Activated T-cell treated with anti-CD3 and anti-CD28 coated beads for 1 hour (primary cell): ENCODE results near the gene DOCK4.

Experiments used
- DNase-seq: peaks from one replicate; pipeline ENCODE4 v3.0.0-alpha.2; 2020; ENCODE audit warnings: low read depth

The DOCK4 gene

GRCh38 chr7:112053737-112054069, 152.5 kb downstream of the DOCK4 start:
- DNase-seq, result no peak

GRCh38 chr7:112052993-112053736, 153.0 kb downstream of the DOCK4 start:
- DNase-seq, result no peak

DNA sequence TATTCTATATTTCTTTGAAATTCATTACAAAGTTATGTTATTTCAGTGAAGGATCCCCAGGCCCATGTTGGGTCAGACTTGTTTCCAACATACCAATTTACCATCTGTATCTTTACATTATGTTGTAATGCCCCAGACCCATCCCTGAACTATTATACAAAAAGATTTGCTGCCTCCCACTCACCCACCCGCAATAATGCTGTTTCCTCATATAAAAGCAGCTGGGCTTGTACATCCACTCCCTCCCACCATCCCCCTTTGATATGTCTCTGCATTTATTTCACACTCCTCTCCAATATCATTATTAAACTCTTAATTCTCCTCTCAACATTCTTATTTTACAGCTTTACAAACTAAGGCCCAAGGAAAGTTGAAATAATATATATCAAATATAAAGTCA, 153.7 kb downstream of the DOCK4 start:
- DNase-seq, result no peak

DNA sequence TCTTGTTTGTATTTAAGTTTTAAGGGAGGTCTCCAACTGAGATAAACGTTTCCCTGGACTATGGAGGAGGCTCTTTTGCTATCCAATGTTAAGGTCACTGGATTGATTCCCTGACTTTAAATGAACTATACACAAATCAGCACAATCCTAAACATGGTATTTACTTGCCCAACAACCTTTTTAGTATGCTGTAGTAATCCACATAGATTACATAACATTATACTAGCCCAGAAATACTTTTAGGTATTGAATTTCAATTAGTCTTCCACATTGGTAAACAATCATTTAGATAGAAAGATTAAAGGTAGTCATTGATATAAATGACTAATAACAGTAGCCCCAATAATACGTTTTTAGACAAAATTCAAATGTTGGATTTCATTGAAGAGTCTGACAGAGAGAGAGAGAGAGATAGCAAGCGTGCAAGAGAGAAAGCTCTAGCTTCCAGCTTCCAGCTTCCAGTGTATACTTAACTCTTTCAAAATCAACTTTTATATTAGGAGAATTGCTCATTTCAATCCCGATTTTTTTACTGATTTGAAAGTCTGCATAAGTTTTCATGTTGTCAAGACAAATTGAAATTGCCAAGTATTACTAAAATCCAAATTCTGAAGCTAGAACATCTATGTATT, 155.8 kb downstream of the DOCK4 start:
- no peak for DNase-seq

DNA sequence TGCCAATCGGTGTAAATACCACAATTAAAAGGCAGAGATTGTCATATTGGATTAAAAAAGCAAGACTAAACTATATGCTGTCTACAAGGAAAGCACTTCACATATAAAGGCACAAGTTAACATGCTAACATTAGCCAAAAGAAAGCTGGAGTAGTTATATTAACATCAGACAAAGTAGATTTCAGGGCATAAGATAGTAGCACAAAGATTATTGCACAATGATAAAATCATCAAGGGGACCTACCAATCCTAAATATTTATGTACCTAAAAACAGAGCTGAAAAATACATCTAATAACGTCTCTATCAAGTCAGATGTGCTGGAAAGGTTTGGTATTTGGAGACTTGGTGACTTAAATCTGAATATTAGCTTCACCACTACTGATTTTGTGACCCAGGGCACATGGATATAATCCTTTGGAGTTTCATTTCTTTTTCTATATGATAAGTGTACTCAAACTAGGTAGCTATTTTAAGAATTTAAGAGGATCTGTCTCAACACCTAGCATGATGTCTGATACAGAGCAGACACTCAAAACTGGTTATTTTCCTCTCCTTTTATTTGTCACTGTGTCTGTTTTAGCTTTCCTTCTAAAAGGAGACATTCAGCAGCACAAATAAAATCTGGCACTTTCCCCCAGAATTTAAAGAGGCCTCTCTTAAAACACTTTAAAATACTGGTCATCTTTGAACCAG, 156.5 kb downstream of the DOCK4 start:
- no peak for DNase-seq

DNA sequence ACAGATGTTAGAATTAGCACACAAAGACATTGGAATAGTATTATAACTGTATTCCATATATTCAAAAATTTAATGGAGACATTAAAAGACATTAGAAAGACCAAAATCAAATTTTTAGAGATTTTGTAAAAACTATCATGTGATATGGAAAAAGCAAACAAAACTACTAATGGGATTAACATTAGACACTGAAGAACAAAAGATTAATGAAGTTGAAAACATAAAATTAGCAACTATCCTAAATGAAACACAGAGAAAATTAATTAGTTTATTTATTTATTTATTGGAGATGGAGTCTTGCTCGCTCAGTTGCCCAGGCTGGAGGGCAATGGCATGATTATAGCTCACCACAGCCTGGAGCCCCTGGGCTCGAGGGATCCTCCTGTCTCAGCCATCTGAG, 158.8 kb downstream of the DOCK4 start:
- DNase-seq, result no peak

DNA sequence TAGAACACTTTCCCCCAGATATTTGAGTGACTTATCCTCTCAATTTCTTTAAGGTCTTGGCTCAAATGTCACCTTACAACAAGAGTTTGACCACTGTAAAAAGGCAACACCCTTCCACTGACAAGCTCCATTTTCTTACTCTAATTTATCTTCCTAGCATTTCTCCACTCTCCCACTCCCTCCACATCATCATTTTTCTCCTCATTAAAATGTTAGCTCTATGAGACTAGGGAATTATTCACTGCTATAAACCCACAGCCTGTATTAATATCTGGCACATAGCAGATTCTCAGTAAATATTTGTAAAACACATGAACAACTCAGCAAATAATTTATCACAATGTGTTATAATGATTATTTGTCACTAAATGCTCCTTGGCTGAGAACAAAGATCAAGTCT, 161.0 kb downstream of the DOCK4 start:
- no peak for DNase-seq

- no peak for DNase-seq
Measured at GRCh38 chr7:112042631-112043030, 163.6 kb downstream of the DOCK4 start.

DNA sequence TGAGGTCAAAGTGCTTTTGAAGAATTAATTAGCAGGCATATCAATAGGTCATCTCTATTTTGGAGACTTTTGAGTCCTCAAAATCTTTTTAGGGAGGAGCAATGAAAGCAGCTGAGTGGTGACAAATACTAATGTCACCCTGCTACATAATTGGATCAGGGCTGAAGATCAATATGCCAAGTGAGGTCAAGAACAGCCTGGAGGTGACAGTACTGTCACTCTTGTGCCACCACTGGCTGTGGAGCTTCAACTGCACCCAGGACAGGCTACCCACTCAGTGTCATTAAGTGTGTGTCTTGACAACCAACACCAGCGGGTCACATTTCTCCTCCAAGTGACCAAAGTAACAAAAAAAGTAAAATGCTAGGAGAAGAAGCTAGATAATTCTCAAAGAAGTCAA, 167.8 kb downstream of the DOCK4 start:
- DNase-seq, result no peak

- no peak for DNase-seq
Measured at GRCh38 chr7:112036071-112036470, 170.1 kb downstream of the DOCK4 start.

DNA sequence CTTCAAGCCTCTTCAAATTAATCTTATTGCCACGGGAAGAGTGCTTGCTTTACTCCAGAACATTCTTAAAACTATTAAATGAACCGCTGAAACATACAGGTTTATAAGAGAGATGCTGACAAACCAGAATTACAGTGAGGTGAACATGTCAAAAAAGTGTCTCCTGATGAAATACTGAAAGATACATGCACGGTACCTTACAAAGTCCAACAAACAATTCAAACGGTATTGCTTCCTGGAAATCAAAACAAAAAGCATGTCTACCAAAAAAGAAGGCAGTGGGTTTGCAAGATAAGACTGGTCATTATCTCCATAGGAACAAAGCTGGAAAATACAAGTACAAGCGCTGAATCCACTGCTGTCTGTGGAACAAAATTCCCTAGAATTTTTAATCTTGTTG, 174.5 kb downstream of the DOCK4 start:
- no peak for DNase-seq

- no peak for DNase-seq
Measured at GRCh38 chr7:112025556-112025955, 180.6 kb downstream of the DOCK4 start.

- no peak for DNase-seq
Measured at GRCh38 chr7:112023786-112024185, 182.4 kb downstream of the DOCK4 start.

- DNase-seq, result no peak
Measured at GRCh38 chr7:112023282-112023681, 182.9 kb downstream of the DOCK4 start.

- no peak for DNase-seq
Measured at GRCh38 chr7:112022128-112022527, 184.1 kb downstream of the DOCK4 start.

DNA sequence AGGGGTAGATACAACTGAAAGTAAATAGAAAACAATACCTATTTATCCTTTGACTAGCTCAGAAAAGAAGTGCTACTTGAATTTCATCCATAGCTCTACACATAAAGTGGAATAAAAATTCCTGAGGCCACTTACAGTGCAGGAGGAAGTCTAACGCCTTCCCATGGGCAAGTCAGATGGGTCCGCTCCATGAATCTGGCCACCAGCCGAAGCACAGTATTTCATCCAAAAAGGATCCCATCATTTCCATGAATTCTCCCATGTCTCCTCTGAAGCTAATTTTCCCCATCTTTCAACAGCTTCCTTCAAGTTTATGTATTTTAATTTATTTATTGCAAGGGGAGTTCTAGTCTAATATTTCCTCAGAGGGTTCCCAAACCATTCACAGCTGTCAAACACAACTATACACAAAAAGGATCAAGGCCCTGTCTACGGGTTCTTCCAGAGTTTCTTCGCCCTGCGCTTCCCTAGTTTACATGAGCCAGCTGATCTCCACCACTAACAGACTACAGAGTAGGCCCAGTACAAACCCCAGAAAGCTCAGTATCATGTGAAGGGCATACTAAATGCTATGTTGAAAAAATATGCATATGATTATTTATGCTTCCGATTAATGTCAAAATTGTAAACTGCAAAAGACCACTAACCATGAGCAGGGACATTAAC, 184.7 kb downstream of the DOCK4 start:
- DNase-seq, result no peak

GRCh38 chr7:112020800-112021199, 185.4 kb downstream of the DOCK4 start:
- DNase-seq, result no peak

- no peak for DNase-seq
Measured at GRCh38 chr7:112019932-112020331, 186.3 kb downstream of the DOCK4 start.

DNA sequence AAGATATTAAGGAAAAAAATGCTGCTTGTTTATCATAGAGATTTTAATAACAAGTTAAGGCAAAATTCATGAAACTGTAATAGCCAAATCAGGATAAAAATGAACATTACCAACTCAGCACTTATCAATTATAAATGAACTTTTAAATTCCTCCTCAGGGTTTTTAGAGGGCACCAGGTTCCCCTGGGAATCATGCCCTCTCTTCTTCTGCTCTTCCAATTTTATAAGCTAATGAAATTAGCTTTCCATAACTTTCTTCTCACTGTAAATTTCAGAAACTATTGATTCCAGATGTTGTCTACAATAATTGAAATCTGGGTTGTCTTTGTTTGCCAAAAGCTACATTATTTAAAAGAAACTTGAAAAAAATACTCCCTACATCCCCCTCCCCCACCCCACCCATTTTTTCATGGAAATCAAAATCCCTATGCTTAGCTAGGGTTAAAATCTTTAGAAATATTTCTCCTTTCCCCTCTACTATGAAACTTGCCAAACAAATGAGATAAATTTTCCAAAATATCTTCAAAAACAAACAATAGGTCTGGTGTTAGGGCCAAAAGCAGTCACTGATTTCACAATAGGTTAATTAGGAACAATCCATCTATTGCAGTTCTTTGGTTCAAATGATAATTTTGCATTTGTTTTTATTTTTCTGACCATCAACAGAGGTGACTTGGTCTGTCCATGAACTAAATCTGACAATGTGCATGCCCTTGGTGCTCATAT, 187.7 kb downstream of the DOCK4 start:
- DNase-seq, result no peak

GRCh38 chr7:112015146-112015545, 191.1 kb downstream of the DOCK4 start:
- DNase-seq, result no peak

DNA sequence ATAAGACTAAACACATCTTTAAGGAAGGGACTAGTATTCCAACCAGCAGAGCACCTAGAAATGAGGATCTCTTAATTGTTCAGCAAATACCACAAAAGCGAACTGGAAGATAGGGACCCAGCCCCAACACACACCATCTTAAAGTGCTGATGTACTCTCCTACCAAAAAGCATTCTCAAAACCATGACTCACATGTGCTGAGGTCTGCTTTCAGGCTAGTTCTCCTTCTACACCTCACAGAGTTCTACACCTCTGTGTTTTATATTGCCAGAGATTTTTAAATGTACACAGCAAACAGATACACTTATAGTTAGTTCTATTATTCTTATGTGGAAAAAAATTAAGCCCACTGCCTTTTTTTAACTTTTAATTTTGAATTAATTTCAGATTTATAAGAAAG, 191.9 kb downstream of the DOCK4 start:
- DNase-seq, result no peak

DNA sequence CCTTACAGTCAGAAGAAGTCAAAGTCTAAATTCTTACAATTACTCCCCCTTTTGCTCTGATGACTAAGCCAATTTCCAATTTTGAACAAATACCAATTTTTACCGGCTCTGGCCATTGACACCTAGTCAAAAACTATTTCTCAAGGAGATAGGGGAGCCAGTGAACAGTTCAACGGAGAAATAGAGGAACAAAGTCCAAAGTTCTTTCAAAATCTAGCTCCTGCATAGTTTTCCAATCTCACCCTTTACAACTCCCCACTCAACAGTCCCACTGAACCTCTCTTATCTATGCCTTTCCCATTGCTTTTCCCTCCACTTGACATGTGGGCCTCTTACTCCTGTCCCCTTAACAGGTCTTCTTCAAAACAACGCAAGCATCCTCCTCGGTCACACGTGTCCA, 192.9 kb downstream of the DOCK4 start:
- DNase-seq, result no peak
